ENCODE data around the gene ATG4B.
"Not testable (repeated sequence)": the region's sequence is repeated elsewhere in the genome, so short reads cannot be mapped to it uniquely, and the experiment has no call there.

The ATG4B gene

GRCh38 chr2:241640165-241640795 lies 2.8 kb downstream of the ATG4B start:
- DNase-seq (ENCODE audit: low read depth): no peak

- no peak for DNase-seq (ENCODE audit: low read depth)
Measured at GRCh38 chr2:241641631-241642030, 4.1 kb downstream of the ATG4B start.

GRCh38 chr2:241645056-241645914 lies 7.8 kb downstream of the ATG4B start:
- no peak for DNase-seq (ENCODE audit: low read depth)

- no peak for DNase-seq (ENCODE audit: low read depth)
Measured at GRCh38 chr2:241645915-241646645, 8.6 kb downstream of the ATG4B start.

GRCh38 chr2:241648453-241648852 lies 11.0 kb downstream of the ATG4B start:
- no peak for DNase-seq (ENCODE audit: low read depth)

GRCh38 chr2:241649404-241649803 lies 11.9 kb downstream of the ATG4B start:
- DNase-seq (ENCODE audit: low read depth): no peak

GRCh38 chr2:241649927-241650326 lies 12.4 kb downstream of the ATG4B start:
- DNase-seq (ENCODE audit: low read depth): no peak

GRCh38 chr2:241652142-241652541 lies 14.6 kb downstream of the ATG4B start:
- no peak for DNase-seq (ENCODE audit: low read depth)

GRCh38 chr2:241652722-241653121 lies 15.2 kb downstream of the ATG4B start:
- DNase-seq (ENCODE audit: low read depth): no peak

GRCh38 chr2:241653210-241653750 lies 15.8 kb downstream of the ATG4B start:
- no peak for DNase-seq (ENCODE audit: low read depth)

GRCh38 chr2:241654551-241654950 lies 17.1 kb downstream of the ATG4B start:
- no peak for DNase-seq (ENCODE audit: low read depth)

- DNase-seq (ENCODE audit: low read depth): no peak
Measured at GRCh38 chr2:241655516-241656189, 18.2 kb downstream of the ATG4B start.

GRCh38 chr2:241656190-241656741 lies 18.8 kb downstream of the ATG4B start:
- DNase-seq (ENCODE audit: low read depth): no peak

GRCh38 chr2:241657786-241658254 lies 20.3 kb downstream of the ATG4B start:
- DNase-seq (ENCODE audit: low read depth): no peak

GRCh38 chr2:241658296-241658695 lies 20.8 kb downstream of the ATG4B start:
- DNase-seq (ENCODE audit: low read depth): no peak

- DNase-seq (ENCODE audit: low read depth): peak; percentile 76
Measured at GRCh38 chr2:241659150-241659739, 21.8 kb downstream of the ATG4B start.

- no peak for DNase-seq (ENCODE audit: low read depth)
Measured at GRCh38 chr2:241660593-241661213, 23.2 kb downstream of the ATG4B start.

- not testable (repeated sequence) for DNase-seq (ENCODE audit: low read depth)
Measured at GRCh38 chr2:241662731-241663130, 25.2 kb downstream of the ATG4B start.

GRCh38 chr2:241665731-241666440 lies 28.4 kb downstream of the ATG4B start:
- DNase-seq (ENCODE audit: low read depth): no peak
